HEK293T (cell line): ENCODE measurements around the gene GNL3L.
"Not testable (repeated sequence)": the region's sequence is repeated elsewhere in the genome, so short reads cannot be mapped to it uniquely, and the experiment has no call there.

ENCODE experiments used
- CTCF ChIA-PET: fragments of 350-600 bp; formaldehyde crosslinking; extraction: SDS; loops from one replicate; lab custom pipeline; 2021; ENCODE audit warnings: antibody characterized with exemption, inconsistent platforms; lab: Yijun Ruan, JAX
- POLR2A ChIA-PET: fragments of 350-600 bp; formaldehyde crosslinking; extraction: SDS; loops from one replicate; lab custom pipeline; 2020; ENCODE audit warnings: antibody characterized with exemption, inconsistent platforms; lab: Yijun Ruan, JAX
- DNase-seq: peaks from one replicate; pipeline ENCODE4 v3.0.0; 2012; ENCODE audit warnings: mixed read lengths; ENCODE audit errors: extremely low spot score
- ARNT ChIP-seq: fragments of 450-650 bp; IDR thresholded peaks from 2 replicates; pipeline ENCODE4 v1.6.1; 2017; ENCODE audit warnings: mild to moderate bottlenecking
- BHLHE40 ChIP-seq: fragments of 450-650 bp; IDR thresholded peaks from 2 replicates; pipeline ENCODE4 v1.6.1; 2016; ENCODE audit warnings: mild to moderate bottlenecking, moderate library complexity, borderline replicate concordance
- CTBP1 ChIP-seq: fragments of 450-650 bp; IDR thresholded peaks from 2 replicates; pipeline ENCODE4 v1.6.1; 2016; ENCODE audit warnings: borderline replicate concordance
- ELF4 ChIP-seq: fragments of 450-650 bp; IDR thresholded peaks from 2 replicates; pipeline ENCODE4 v1.6.1; 2017; ENCODE audit warnings: antibody characterized with exemption
- FOXA1 ChIP-seq: fragments of 450-650 bp; IDR thresholded peaks from 2 replicates; pipeline ENCODE4 v1.6.1; 2016; ENCODE audit warnings: mild to moderate bottlenecking
- FOXK2 ChIP-seq: fragments of 450-650 bp; IDR thresholded peaks from 2 replicates; pipeline ENCODE4 v1.6.1; 2016; ENCODE audit warnings: mild to moderate bottlenecking
- FOXM1 ChIP-seq: fragments of 450-650 bp; IDR thresholded peaks from 2 replicates; pipeline ENCODE4 v1.6.1; 2017; ENCODE audit warnings: mild to moderate bottlenecking, borderline replicate concordance
- HDGF ChIP-seq: fragments of 450-650 bp; IDR thresholded peaks from 2 replicates; pipeline ENCODE4 v1.6.1; 2017; ENCODE audit warnings: antibody characterized with exemption, borderline replicate concordance
- L3MBTL2 ChIP-seq: fragments of 450-650 bp; conservative IDR thresholded peaks from 2 replicates; pipeline ENCODE4 v1.6.1; 2016; ENCODE audit warnings: mild to moderate bottlenecking
- LEF1 ChIP-seq: fragments of 450-650 bp; IDR thresholded peaks from 2 replicates; pipeline ENCODE4 v1.6.1; 2017; ENCODE audit warnings: mild to moderate bottlenecking, borderline replicate concordance
- NFRKB ChIP-seq: fragments of 450-650 bp; IDR thresholded peaks from 2 replicates; pipeline ENCODE4 v1.6.1; 2016; ENCODE audit warnings: mild to moderate bottlenecking, moderate library complexity
- SP1 ChIP-seq: fragments of 450-650 bp; IDR thresholded peaks from 2 replicates; pipeline ENCODE4 v1.6.1; 2017
- SUZ12 ChIP-seq: fragments of 450-650 bp; IDR thresholded peaks from 2 replicates; pipeline ENCODE4 v1.6.1; 2016; ENCODE audit warnings: mild to moderate bottlenecking
- TARDBP ChIP-seq: fragments of 450-650 bp; IDR thresholded peaks from 2 replicates; pipeline ENCODE4 v1.6.1; 2016
- ZNF384 ChIP-seq: fragments of 450-650 bp; IDR thresholded peaks from 2 replicates; pipeline ENCODE4 v1.6.1; 2016
- TF ChIP-seq, protein P1 (sequence below): fragments of 450-650 bp; IDR thresholded peaks from 2 replicates; pipeline ENCODE4 v1.6.1; 2016

The GNL3L gene

DNA sequence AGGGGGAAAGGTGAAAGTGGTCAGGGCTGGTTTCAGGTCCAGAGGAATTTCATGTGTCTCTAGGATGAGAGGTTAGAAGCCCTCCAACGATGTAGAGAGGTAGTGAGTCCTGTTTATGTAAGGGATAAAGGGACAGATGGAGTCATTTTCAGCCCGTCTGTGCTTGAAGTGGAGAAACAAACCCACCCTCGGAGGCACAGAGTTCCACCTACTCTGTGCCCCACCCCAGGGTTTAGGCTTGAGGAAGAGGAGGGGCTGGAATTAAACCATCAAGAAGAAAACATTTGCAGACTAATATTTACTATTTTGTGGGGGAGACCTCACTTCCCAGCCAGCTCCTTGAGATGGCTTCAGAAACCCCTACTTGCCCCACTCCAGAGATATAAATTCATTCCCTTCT lies 868 bp upstream of the GNL3L start:
- no peak for DNase-seq
- TF ChIP-seq SUZ12 = no peak
- TF ChIP-seq HDGF = no peak
- TF ChIP-seq L3MBTL2 = no peak
- no peak for TF ChIP-seq NFRKB
- TF ChIP-seq, protein P1, sequence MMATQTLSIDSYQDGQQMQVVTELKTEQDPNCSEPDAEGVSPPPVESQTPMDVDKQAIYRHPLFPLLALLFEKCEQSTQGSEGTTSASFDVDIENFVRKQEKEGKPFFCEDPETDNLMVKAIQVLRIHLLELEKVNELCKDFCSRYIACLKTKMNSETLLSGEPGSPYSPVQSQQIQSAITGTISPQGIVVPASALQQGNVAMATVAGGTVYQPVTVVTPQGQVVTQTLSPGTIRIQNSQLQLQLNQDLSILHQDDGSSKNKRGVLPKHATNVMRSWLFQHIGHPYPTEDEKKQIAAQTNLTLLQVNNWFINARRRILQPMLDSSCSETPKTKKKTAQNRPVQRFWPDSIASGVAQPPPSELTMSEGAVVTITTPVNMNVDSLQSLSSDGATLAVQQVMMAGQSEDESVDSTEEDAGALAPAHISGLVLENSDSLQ = no peak
- TF ChIP-seq TARDBP = no peak
- TF ChIP-seq FOXA1 = no peak
- TF ChIP-seq ZNF384 = no peak
- TF ChIP-seq LEF1 = no peak
- no peak for TF ChIP-seq SP1
- no peak for TF ChIP-seq FOXM1
- TF ChIP-seq FOXK2 = no peak
- TF ChIP-seq CTBP1 = no peak
- TF ChIP-seq ARNT = no peak
- TF ChIP-seq BHLHE40 = no peak
- TF ChIP-seq ELF4 = no peak
- POLR2A ChIA-PET = interaction anchor here (1.3 to 1.7 kb wide), 5 partner anchors 12 to 110 kb away, joined by 3 to 13 read pairs (median 5); partner anchors contain the start of gene TSR2
- CTCF ChIA-PET = interaction anchor here (0.5 kb wide), 1 partner anchor 176 kb away, joined by 3 read pairs; no protein-coding TSS in a partner anchor

DNA sequence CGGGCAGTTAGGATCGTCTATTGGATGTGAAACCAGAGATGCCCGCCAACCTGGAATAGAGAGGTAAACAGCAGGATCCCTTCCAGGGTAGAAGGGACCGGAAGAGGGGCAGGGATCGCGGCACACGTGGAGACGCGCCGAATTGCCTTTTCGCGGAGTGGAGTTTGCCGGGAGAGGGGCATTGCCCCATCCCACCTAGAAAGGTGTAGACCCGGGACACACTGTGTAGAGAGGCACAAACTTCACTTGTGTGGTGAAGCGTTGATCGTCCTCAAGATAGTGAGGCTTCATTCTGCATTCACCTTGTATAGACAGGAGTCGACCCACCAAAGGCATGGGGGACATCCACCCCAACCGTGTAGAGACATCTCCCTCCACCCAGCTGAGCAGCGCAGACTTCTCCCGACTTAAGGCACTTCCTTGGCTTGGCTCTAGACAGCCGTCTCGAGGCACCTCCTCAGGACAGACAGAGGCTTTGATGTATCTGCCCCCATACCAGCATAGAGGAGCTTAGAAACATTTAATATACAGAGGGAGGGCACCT lies 410 bp downstream of the GNL3L start:
- ChIA-PET CTCF (no interaction called here), POLR2A (interaction anchor here (0.6 to 2.1 kb wide), 12 partner anchors 10 to 487 kb away, joined by 3 to 13 read pairs (median 4); partner anchors contain the start of genes APEX2, MAGED2 and TSR2)
- no peak for DNase-seq
- TF ChIP-seq FOXK2 (no peak), SUZ12 (no peak), BHLHE40 (no peak), CTBP1 (no peak), ARNT (no peak), ZNF384 (no peak), NFRKB (no peak), FOXM1 (no peak), FOXA1 (no peak), TARDBP (no peak), LEF1 (no peak)

DNA sequence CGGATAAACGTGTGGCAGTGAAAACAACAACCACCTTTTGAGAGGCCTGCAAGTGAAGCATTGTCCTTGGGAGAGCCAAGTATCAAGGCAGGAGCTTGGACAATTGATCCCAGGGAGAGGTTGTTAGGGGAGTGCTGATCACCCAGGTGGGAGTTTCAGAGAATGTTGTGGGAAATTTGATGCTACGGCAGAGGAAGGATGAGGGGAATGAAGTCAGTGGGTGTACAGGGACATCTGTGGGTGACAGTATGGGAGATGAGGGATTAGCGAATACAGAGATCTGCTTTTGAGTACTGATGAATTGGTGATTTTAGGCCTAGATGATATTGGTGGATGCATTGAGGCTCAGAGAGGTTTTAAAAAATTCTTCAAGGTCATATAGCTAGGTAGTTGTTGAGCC lies 4.3 kb downstream of the GNL3L start:
- ChIA-PET CTCF (no interaction called here), POLR2A (no interaction called here)
- no peak for DNase-seq
- TF ChIP-seq ZNF384 (no peak), TARDBP (no peak), L3MBTL2 (no peak), CTBP1 (no peak), FOXM1 (no peak), HDGF (no peak), BHLHE40 (no peak), FOXA1 (no peak), FOXK2 (no peak), ARNT (no peak), SUZ12 (no peak), ELF4 (no peak), NFRKB (no peak), SP1 (no peak), LEF1 (no peak)
- TF ChIP-seq, protein P1 = no peak

DNA sequence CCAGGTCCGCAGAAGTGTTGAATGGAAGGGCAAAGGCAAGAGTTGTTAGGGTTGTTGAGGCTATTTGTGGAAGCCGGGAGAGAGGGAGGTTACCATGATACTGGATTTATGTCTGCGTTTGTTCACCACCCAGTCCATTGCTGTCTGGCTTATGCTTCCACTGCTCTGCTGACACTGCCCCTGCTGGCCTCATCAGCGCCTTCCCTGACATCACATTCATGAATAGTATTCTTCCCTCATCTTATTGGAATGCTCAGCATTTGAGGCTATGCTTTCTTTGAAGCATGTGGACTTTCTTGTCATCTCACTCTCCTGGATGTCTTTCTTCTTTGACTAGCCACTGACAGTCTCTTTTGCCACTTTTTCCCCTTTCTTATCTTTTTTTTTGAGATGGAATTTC lies 10.3 kb downstream of the GNL3L start:
- TF ChIP-seq LEF1 (no peak), ZNF384 (no peak), FOXK2 (no peak), NFRKB (no peak), SUZ12 (no peak), FOXA1 (no peak)
- TF ChIP-seq, protein P1 = no peak
- ChIA-PET CTCF (no interaction called here), POLR2A (interaction anchor here (1.5 kb wide), 1 partner anchor 10 kb away, joined by 3 read pairs; the partner anchor contains the start of gene GNL3L)
- DNase-seq = no peak

DNA sequence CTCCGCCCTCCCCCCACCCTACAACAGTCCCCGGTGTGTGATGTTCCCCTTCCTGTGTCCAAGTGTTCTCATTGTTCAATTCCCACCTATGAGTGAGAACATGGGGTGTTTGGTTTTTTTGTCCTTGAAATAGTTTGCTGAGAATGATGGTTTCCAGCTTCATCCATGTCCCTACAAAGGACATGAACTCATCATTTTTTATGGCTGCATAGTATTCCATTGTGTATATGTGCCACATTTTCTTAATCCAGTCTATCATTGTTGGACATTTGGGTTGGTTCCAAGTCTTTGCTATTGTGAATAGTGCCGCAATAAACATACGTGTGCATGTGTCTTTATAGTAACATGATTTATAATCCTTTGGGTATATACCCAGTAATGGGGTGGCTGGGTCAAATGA lies 12.2 kb downstream of the GNL3L start:
- DNase-seq, CTCF ChIA-PET, POLR2A ChIA-PET: not testable (repeated sequence)

DNA sequence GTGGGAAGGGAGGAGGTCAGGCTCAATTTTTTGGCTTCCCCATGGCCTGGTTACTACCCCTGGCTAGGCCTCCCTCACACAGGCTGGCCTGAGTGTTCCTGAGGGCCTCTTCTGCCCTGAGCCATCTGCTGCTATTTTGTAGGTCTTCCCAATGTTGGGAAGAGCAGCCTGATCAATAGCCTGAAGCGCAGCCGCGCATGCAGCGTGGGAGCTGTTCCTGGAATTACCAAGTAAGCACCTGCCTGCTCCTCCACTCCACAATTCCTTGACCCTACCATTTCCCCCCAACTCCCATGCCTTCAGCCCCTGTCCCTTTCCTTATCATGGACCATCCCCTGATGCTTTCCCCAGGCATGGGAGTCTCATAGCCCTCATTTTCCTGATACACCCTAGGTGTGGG lies 20.8 kb downstream of the GNL3L start:
- ChIA-PET CTCF (no interaction called here), POLR2A (no interaction called here)
- TF ChIP-seq SP1 = no peak
- no peak for TF ChIP-seq LEF1
- no peak for TF ChIP-seq HDGF
- TF ChIP-seq ZNF384 = no peak

DNA sequence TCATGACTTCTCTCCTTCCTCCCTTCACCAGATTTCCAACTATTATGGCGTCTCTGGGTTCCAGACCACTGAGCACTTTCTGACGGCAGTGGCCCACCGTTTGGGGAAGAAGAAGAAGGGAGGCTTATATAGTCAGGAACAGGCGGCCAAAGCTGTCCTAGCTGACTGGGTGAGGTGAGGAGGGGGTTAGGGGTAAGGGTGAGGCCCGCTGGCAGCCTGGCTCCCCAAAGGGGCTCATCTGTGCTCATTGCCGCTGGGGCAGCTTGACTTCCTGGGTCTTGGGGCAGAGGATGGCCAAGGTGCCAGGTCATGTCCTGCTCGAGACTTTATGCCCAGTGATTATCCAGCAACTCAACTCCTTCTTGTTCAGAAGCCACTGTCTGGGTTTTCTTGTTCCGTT lies 21.8 kb downstream of the GNL3L start:
- TF ChIP-seq LEF1 = no peak
- TF ChIP-seq NFRKB = no peak
- TF ChIP-seq, protein P1 = no peak
- TF ChIP-seq FOXK2 = no peak
- TF ChIP-seq SP1 = no peak
- no peak for TF ChIP-seq BHLHE40
- DNase-seq = no peak
- ChIA-PET CTCF (no interaction called here), POLR2A (no interaction called here)

More for the DNA sequence above, 20.8 kb downstream of the GNL3L start:
- DNase-seq = no peak

DNA sequence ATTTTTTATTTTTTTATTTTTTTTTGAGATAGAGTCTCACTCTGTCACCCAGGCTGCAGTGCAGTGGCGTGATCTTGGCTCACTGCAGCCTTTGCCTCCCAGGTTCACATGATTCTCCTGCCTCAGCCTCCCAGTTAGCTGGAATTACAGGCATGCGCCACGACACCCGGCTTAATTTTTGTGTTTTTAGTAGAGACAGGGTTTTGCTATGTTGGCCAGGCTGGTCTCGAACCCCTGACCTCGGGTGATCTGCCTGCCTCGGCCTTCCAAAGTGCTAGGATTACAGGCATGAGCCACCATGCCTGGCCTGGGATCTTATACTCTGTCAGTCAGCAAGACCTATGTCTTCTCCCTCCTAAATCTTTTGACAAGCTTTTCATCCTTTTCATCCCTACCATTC lies 25.0 kb downstream of the GNL3L start:
- POLR2A ChIA-PET = not testable (repeated sequence)
- CTCF ChIA-PET = interaction anchor here (1.0 kb wide), 1 partner anchor 21 kb away, joined by 5 read pairs; no protein-coding TSS in a partner anchor

More for the DNA sequence above, 25.0 kb downstream of the GNL3L start:
- DNase-seq = not testable (repeated sequence)
